Mucosa of stomach (tissue), 1 donor: ENCODE measurements around the gene RRAD.
"Not testable (repeated sequence)": the region's sequence is repeated elsewhere in the genome, so short reads cannot be mapped to it uniquely, and the experiment has no call there.

Experiments
- H3K27me3 ChIP-seq: one replicate; pipeline ENCODE4 v1.7.0; 2013; ENCODE audit warnings: mild to moderate bottlenecking, low read length; ENCODE audit not compliant: control insufficient read depth, insufficient read depth
- H3K36me3 ChIP-seq: one replicate; pipeline ENCODE4 v1.7.0; 2013; ENCODE audit warnings: low read length; ENCODE audit not compliant: control insufficient read depth, insufficient read depth
- H3K4me1 ChIP-seq: one replicate; pipeline ENCODE4 v1.7.0; 2013; ENCODE audit warnings: mild to moderate bottlenecking, low read length; ENCODE audit not compliant: control insufficient read depth, insufficient read depth
- H3K4me3 ChIP-seq: one replicate; pipeline ENCODE4 v1.7.0; 2013; ENCODE audit warnings: low read length
- H3K9ac ChIP-seq: one replicate; pipeline ENCODE4 v1.7.0; 2013; ENCODE audit warnings: mild to moderate bottlenecking, low read length, moderate library complexity
- H3K9me3 ChIP-seq: one replicate; pipeline ENCODE4 v1.7.0; 2013; ENCODE audit warnings: mild to moderate bottlenecking, low read length, moderate library complexity; ENCODE audit not compliant: control insufficient read depth
- donor health status: Pancreatic carcinoma.

The RRAD gene

GRCh38 chr16:66959704-66960161 is 34.4 kb upstream of the RRAD start:
- Histone ChIP-seq H3K9ac (no peak overlapping the region), H3K9me3 (no peaks in the 10 kb centered on the region), H3K4me3 (no peak overlapping the region), H3K36me3 (no peaks in the 10 kb centered on the region), H3K4me1 (peaks cover 26% of the 10 kb centered on the region), H3K27me3 (no peaks in the 10 kb centered on the region)

- H3K9ac ChIP-seq, result no peak overlapping the region
- no peaks in the 10 kb centered on the region for H3K36me3 ChIP-seq
- H3K4me1 ChIP-seq, result peaks cover 27% of the 10 kb centered on the region
- no peak overlapping the region for H3K4me3 ChIP-seq
- no peaks in the 10 kb centered on the region for H3K9me3 ChIP-seq
- H3K27me3 ChIP-seq, result no peaks in the 10 kb centered on the region
These were observed 33.7 kb upstream of the RRAD start for GRCh38 chr16:66958857-66959703.

GRCh38 chr16:66956154-66956457 is 30.8 kb upstream of the RRAD start:
- not testable (repeated sequence) for H3K27me3 ChIP-seq, H3K9ac ChIP-seq, H3K4me3 ChIP-seq, H3K36me3 ChIP-seq, H3K9me3 ChIP-seq
- peaks cover 20% of the 10 kb centered on the region for H3K4me1 ChIP-seq

GRCh38 chr16:66955363-66956153 is 30.2 kb upstream of the RRAD start:
- H3K27me3 ChIP-seq, H3K36me3 ChIP-seq, H3K4me3 ChIP-seq, H3K9ac ChIP-seq, H3K9me3 ChIP-seq: not testable (repeated sequence)
- H3K4me1 ChIP-seq, result peaks cover 16% of the 10 kb centered on the region

- Histone ChIP-seq H3K9ac (peak overlapping the region; percentile 64), H3K4me3 (peak overlapping the region; percentile 28), H3K9me3 (no peaks in the 10 kb centered on the region), H3K36me3 (no peaks in the 10 kb centered on the region), H3K27me3 (peaks cover 7% of the 10 kb centered on the region), H3K4me1 (peaks cover 16% of the 10 kb centered on the region)
These were observed 28.8 kb upstream of the RRAD start for GRCh38 chr16:66954097-66954659.

GRCh38 chr16:66953462-66954096 is 28.2 kb upstream of the RRAD start:
- Histone ChIP-seq H3K4me3 (peak overlapping the region; percentile 28), H3K9ac (peak overlapping the region; percentile 64), H3K9me3 (no peaks in the 10 kb centered on the region), H3K36me3 (no peaks in the 10 kb centered on the region), H3K4me1 (peaks cover 21% of the 10 kb centered on the region), H3K27me3 (peaks cover 13% of the 10 kb centered on the region)

GRCh38 chr16:66952430-66953110 is 27.2 kb upstream of the RRAD start:
- no peak overlapping the region for H3K9ac ChIP-seq
- peaks cover 18% of the 10 kb centered on the region for H3K27me3 ChIP-seq
- no peak overlapping the region for H3K4me3 ChIP-seq
- no peaks in the 10 kb centered on the region for H3K9me3 ChIP-seq
- no peaks in the 10 kb centered on the region for H3K36me3 ChIP-seq
- H3K4me1 ChIP-seq, result peaks cover 25% of the 10 kb centered on the region

GRCh38 chr16:66950971-66951790 is 25.8 kb upstream of the RRAD start:
- Histone ChIP-seq H3K27me3 (peaks cover 18% of the 10 kb centered on the region), H3K36me3 (no peaks in the 10 kb centered on the region), H3K4me3 (no peak overlapping the region), H3K9ac (no peak overlapping the region), H3K9me3 (no peaks in the 10 kb centered on the region), H3K4me1 (peaks cover 25% of the 10 kb centered on the region)

GRCh38 chr16:66950437-66950836 is 25.1 kb upstream of the RRAD start:
- no peaks in the 10 kb centered on the region for H3K9me3 ChIP-seq
- no peaks in the 10 kb centered on the region for H3K36me3 ChIP-seq
- H3K4me3 ChIP-seq, result no peak overlapping the region
- H3K9ac ChIP-seq, result no peak overlapping the region
- peaks cover 18% of the 10 kb centered on the region for H3K27me3 ChIP-seq
- peaks cover 25% of the 10 kb centered on the region for H3K4me1 ChIP-seq

- peak overlapping the region; percentile 51 for H3K9ac ChIP-seq
- H3K4me1 ChIP-seq, result peaks cover 25% of the 10 kb centered on the region
- H3K36me3 ChIP-seq, result no peaks in the 10 kb centered on the region
- peaks cover 18% of the 10 kb centered on the region for H3K27me3 ChIP-seq
- no peaks in the 10 kb centered on the region for H3K9me3 ChIP-seq
- no peak overlapping the region for H3K4me3 ChIP-seq
These were observed 24.1 kb upstream of the RRAD start for GRCh38 chr16:66949472-66949871.

GRCh38 chr16:66948837-66949225 is 23.5 kb upstream of the RRAD start:
- H3K9me3 ChIP-seq, result no peaks in the 10 kb centered on the region
- peaks cover 18% of the 10 kb centered on the region for H3K27me3 ChIP-seq
- peak overlapping the region; percentile 51 for H3K9ac ChIP-seq
- no peaks in the 10 kb centered on the region for H3K36me3 ChIP-seq
- no peak overlapping the region for H3K4me3 ChIP-seq
- peaks cover 21% of the 10 kb centered on the region for H3K4me1 ChIP-seq
